Tibial nerve (tissue), 3 donors: ENCODE data around the gene CUL4B.
A peak's percentile ranks its signal among the peaks of the same experiment; 100 is the strongest.

Experiments
- POLR2A ChIP-seq, 2 donors: fragments of 450-650 bp; IDR thresholded peaks; one replicate each; pipeline ENCODE4 v1.6.1; 2017; ENCODE audit warnings: antibody characterized with exemption in 2 of 2, mild to moderate bottlenecking in 2 of 2, moderate library complexity in 2 of 2
- TF ChIP-seq, protein P1 (sequence below), 5 experiments: fragments of 200-600 bp in 3 of 5; fragments of 450-650 bp in 2 of 5; sonication (generic) in 3 of 5; IDR thresholded peaks; one replicate each; pipeline ENCODE4 v1.5.1; 2016 to 2019; ENCODE audit warnings: antibody characterized with exemption in 5 of 5, mild to moderate bottlenecking in 3 of 5, moderate library complexity in 2 of 5

DNA sequence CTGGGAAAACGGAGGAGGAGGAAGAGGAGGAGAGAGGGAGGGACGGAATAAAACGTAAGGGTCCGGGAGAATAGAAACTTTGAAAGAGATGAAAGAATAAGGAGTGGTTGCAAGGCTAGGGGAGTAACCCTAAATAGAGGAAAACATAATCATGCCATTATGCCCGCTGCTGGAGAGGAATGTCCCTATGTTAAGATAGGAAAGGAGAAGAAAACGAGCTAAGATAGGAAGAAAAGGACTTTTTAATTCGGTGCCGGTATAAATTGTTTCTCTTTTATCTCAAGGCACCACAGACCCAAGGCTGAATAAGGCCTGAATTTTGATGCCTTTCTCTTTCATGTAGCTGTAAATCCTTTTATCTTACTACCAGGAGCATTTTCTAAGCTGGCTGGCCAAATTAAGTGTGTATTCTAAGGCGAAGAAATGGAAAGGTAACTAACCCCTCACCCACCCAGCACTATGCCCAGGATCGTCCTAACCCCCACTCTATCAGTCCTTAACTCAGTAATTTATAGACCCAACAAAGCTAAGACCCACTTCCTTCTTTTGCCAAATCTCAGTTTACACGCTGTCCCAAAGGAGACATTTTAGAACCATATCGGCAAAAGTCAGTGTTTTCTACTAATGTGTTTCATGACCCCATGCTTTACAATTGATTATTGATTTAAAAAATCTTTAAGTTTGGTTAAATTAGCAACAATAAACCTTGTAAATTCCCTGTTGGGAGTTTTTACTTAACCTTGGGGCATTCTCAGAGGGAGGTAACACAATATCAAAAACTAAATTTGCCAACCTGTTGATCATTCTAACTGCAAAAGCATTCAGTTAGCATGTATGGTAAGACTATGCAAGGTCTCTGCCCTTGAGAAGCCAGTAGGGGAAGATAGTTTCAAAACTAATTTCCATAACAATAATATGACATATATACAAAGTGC, 1.1 kb upstream of the CUL4B start:
- peak; percentile 46 to 61 for TF ChIP-seq POLR2A (IDR thresholded peaks at IDR 0.05)
- TF ChIP-seq, protein P1, sequence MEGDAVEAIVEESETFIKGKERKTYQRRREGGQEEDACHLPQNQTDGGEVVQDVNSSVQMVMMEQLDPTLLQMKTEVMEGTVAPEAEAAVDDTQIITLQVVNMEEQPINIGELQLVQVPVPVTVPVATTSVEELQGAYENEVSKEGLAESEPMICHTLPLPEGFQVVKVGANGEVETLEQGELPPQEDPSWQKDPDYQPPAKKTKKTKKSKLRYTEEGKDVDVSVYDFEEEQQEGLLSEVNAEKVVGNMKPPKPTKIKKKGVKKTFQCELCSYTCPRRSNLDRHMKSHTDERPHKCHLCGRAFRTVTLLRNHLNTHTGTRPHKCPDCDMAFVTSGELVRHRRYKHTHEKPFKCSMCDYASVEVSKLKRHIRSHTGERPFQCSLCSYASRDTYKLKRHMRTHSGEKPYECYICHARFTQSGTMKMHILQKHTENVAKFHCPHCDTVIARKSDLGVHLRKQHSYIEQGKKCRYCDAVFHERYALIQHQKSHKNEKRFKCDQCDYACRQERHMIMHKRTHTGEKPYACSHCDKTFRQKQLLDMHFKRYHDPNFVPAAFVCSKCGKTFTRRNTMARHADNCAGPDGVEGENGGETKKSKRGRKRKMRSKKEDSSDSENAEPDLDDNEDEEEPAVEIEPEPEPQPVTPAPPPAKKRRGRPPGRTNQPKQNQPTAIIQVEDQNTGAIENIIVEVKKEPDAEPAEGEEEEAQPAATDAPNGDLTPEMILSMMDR (IDR thresholded peaks at IDR 0.05), result no peak
